ENCODE measurements around the gene NPB.

NPB gene

DNA sequence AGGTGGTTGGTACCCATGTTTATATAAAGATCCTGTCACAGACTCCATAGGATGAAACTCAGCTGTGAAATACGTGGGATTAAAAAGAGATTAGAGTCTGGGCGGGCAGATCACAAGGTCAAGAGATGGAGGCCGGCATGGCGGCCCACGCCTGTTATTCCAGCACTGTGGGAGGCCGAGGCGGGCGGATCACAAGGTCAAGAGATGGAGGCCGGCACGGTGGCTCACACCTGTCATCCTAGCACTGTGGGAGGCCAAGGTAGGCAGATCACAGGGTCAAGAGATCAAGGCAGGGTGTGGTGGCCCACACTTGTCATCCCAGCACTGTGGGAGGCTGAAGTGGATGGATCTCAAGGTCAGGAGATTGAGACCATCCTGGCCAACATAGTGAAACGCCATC is 6.6 kb upstream of the NPB start:
- DNase-seq (ENCODE audit: low read depth): no peak
- TF ChIP-seq, protein P1, sequence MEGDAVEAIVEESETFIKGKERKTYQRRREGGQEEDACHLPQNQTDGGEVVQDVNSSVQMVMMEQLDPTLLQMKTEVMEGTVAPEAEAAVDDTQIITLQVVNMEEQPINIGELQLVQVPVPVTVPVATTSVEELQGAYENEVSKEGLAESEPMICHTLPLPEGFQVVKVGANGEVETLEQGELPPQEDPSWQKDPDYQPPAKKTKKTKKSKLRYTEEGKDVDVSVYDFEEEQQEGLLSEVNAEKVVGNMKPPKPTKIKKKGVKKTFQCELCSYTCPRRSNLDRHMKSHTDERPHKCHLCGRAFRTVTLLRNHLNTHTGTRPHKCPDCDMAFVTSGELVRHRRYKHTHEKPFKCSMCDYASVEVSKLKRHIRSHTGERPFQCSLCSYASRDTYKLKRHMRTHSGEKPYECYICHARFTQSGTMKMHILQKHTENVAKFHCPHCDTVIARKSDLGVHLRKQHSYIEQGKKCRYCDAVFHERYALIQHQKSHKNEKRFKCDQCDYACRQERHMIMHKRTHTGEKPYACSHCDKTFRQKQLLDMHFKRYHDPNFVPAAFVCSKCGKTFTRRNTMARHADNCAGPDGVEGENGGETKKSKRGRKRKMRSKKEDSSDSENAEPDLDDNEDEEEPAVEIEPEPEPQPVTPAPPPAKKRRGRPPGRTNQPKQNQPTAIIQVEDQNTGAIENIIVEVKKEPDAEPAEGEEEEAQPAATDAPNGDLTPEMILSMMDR (IDR thresholded peaks at IDR 0.05; ENCODE audit: low read length, missing control alignments): no peak
- H3K4me3 ChIP-seq (replicated peaks; ENCODE audit: low read depth, low read length): no peak overlapping the region

DNA sequence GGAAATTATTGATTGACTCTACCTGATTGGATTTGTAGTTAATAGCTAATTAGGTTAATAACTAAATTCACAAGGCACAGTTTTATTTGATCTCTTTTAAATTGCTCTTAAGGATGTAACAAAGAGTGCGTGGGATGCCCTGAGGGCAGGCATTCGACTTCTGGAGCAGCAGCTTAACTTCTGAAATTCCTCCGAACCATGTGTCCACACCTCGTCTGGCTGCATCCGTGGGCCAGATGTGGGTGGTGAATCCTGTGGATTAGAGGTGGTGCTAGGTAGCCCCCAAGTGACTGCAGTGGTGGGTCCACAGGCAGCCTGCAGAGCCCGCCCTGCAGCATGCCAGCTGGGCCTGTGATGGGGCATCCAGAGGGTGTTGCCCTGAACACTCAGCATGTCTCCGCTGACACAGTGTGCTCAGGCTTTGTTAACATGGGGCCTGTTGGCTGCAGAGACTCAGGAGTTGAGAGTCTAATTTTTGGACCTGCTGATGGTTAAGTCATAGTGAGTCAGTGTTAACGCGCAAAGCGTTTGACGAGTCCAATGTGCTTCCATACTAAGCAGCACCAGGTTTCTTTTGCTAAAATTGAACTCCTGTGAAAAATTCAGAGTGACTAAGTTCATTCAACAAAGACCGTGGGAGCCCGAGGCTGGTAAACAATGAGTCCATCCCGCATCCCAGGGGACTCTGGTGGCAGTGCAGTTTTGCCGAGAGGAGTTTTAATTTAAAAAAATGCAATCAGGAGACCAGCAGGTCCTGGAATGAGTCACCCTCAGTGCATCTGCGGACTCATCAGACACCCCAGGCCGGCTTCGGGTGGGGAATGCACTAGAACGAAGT is 3.8 kb upstream of the NPB start:
- TF ChIP-seq, protein P1 (IDR thresholded peaks at IDR 0.05; ENCODE audit: low read length, missing control alignments): no peak
- H3K4me3 ChIP-seq (replicated peaks; ENCODE audit: low read depth, low read length): no peak overlapping the region
- DNase-seq (ENCODE audit: low read depth): peak; percentile 62

DNA sequence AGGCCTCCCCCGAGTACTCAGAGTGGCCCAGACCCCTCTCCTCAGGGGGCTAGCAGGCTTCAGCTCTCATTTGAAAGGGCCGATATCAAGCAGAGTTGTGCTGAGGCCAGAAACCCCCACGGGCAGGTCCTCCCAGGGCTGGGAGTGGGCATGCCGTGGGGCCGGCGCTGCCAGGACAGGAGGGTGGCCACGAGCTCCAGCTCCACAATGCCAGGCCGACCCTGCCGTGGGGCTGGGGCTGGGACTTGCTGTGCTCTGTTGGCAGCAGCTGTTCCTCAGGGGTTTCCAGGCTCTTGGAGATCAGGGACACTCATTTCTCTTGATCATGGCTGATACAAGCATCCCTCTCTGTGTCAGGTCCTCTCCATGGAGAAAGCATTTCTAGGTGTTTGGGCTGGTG is 3.2 kb upstream of the NPB start:
- no peak for DNase-seq (ENCODE audit: low read depth)
- no peak overlapping the region for H3K4me3 ChIP-seq (replicated peaks; ENCODE audit: low read depth, low read length)
- TF ChIP-seq, protein P1 (IDR thresholded peaks at IDR 0.05; ENCODE audit: low read length, missing control alignments): no peak

DNA sequence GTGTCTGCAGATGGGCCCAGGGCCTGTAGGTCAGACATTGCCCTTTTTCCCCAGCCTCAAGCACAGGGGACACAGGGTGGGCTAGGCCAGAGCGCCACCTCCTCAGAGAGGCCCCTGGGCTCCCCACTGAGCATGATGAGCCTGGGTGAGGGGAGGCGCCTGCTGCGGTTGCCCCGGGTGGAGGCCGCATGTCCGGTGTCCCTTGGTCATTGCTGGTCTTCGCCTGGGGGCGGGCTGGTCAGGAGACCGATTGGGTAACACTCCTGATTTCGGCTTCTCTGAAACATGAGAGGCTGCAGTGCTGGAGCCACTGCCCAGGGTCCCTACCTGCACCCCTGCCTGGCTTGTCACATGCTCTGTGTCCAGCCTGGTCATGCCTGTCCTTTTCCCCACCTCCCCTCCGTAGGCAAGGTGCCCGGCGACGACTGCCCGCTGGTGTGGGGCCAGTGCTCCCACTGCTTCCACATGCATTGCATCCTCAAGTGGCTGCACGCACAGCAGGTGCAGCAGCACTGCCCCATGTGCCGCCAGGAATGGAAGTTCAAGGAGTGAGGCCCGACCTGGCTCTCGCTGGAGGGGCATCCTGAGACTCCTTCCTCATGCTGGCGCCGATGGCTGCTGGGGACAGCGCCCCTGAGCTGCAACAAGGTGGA is 2.4 kb upstream of the NPB start:
- DNase-seq (ENCODE audit: low read depth): no peak
- TF ChIP-seq, protein P1 (IDR thresholded peaks at IDR 0.05; ENCODE audit: low read length, missing control alignments): no peak

DNA sequence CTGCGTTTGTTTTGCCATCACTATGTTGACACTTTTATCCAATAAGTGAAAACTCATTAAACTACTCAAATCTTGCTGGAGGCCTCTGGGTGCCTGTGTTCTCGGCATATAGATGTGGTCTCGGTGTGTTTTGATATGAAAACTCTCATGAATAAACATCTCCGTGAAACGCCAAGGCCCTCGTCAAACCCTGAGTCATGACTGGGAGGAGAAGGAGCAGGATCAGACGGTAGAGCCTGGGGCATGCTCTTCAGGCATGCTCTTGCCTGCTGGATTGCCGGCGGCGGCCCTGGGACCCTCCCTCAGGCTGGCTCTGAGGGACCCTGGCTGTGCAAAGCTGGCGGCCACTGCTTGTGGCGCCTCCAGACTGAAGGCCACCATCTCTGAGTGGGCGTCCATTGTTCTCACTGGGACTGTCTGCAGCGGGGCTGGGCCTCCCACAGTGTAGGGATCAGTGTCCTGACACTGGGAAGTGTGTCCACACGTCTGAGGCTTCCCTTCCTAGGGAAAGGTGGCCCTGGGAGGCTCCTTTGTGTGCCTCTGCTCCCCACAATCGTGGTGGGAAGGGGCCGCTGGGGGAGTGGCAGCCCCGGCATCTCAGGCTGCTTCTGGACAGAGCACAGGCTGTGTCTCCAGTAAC is 1.7 kb upstream of the NPB start:
- H3K4me3 ChIP-seq (replicated peaks; ENCODE audit: low read depth, low read length): no peak overlapping the region
- DNase-seq (ENCODE audit: low read depth): no peak
- TF ChIP-seq, protein P1 (IDR thresholded peaks at IDR 0.05; ENCODE audit: low read length, missing control alignments): no peak

More for the DNA sequence above, 2.4 kb upstream of the NPB start:
- no peak overlapping the region for H3K4me3 ChIP-seq (replicated peaks; ENCODE audit: low read depth, low read length)

DNA sequence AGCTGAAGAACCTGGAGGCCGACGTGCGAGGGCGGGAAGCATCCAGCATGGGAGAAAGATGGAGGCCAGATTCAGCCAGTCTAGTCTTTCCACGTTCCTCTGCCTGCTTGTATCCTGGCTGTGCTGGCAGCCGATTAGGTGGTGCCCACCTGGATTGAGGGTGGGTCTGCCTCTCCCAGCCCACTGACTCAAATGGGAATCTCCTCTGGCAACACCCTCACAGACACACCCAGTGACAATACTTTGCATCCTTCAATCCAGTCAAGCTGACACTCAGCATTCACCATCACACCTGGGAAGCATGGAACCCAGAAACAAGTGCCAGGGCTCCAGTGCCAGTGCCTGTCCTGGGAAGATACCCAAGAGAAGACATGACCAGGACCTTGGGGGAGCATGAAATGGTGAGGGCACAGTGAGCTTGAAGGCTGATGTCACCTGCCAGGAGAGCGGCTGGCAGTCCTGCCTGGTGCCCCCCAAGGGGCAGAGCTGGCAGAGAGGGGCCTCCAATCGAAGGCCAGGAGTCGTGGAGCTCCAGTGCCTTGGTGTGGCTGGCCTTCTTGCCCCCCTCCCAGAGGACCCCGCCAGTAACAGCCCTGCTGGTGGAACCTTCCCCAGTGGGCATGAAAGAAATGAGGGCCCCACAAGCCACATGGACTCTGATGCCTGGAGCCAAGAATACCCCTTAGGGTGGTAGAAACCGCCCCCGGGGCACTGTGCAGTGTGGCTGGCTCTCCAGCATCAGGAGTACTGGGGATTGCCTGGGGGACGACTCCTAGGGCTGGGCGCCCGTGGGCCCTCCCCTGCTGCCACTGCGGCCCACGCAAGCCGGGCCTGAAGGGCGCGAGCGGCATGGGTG is 643 bp upstream of the NPB start:
- no peak for DNase-seq (ENCODE audit: low read depth)
- TF ChIP-seq, protein P1 (IDR thresholded peaks at IDR 0.05; ENCODE audit: low read length, missing control alignments): no peak
- H3K4me3 ChIP-seq (replicated peaks; ENCODE audit: low read depth, low read length): no peak overlapping the region
